WTC11 (cell line): Measurements from ENCODE around the gene ZMYM5. TPM values are rescaled to one million over a fixed set of nuclear protein-coding genes. Genes with fewer than 3 reads are reported as not detected.
"Not testable (repeated sequence)": the region's sequence is repeated elsewhere in the genome, so short reads cannot be mapped to it uniquely, and the experiment has no call there.

ENCODE experiments used
- ATAC-seq: fragments of 200-7000 bp; cut with Tn5 transposase; 2 replicates; pipeline ENCODE4 v1.10.0; 2021; ENCODE audit warnings: mild to moderate bottlenecking, moderate library complexity
- CTCF ChIA-PET: fragments of 300-600 bp; sonication (Branson Sonifier 250); formaldehyde crosslinking; loops from one replicate; lab custom pipeline; 2021; ENCODE audit warnings: antibody characterized with exemption; lab: Charles Lee
- POLR2A ChIA-PET: fragments of 350-600 bp; sonication (Branson Sonifier 250); formaldehyde crosslinking; loops from one replicate; lab custom pipeline; 2021; ENCODE audit warnings: antibody characterized with exemption; lab: Charles Lee
- DNase-seq: peaks from one replicate; pipeline ENCODE4 v3.0.0; 2021; ENCODE audit warnings: low spot score
- H3K27ac Mint-ChIP-seq: 2 replicates; pipeline ENCODE4 v1.8.0; 2021; ENCODE audit warnings: mixed read lengths
- H3K27me3 Mint-ChIP-seq: 2 replicates; pipeline ENCODE4 v1.8.0; 2021; ENCODE audit warnings: low read depth, mild to moderate bottlenecking, moderate library complexity, mixed read lengths
- H3K36me3 Mint-ChIP-seq: 2 replicates; pipeline ENCODE4 v1.8.0; 2021; ENCODE audit warnings: mixed read lengths
- H3K4me1 Mint-ChIP-seq: 2 replicates; pipeline ENCODE4 v1.8.0; 2022; ENCODE audit warnings: mixed read lengths
- H3K4me3 Mint-ChIP-seq: 2 replicates; pipeline ENCODE4 v1.8.0; 2021; ENCODE audit warnings: mild to moderate bottlenecking, moderate library complexity, mixed read lengths
- H3K9me3 Mint-ChIP-seq: 2 replicates; pipeline ENCODE4 v1.8.0; 2021; ENCODE audit warnings: mixed read lengths
- ATF1 ChIP-seq: sonication (generic); formaldehyde crosslinking; IDR thresholded peaks from 2 replicates; pipeline ENCODE4 v1.8.1; 2023; ENCODE audit warnings: mild to moderate bottlenecking, moderate library complexity, missing genetic modification reagents
- CREM ChIP-seq: sonication (generic); formaldehyde crosslinking; IDR thresholded peaks from 2 replicates; pipeline ENCODE4 v1.8.1; 2022; ENCODE audit warnings: mild to moderate bottlenecking, missing genetic modification reagents, moderate library complexity
- ERG ChIP-seq: fragments of 250-450 bp; sonication (Bioruptor Pico); IDR thresholded peaks from 2 replicates; pipeline ENCODE4 v1.8.0; 2021; ENCODE audit warnings: mild to moderate bottlenecking
- FOXK1 ChIP-seq: sonication (generic); formaldehyde crosslinking; IDR thresholded peaks from 2 replicates; pipeline ENCODE4 v1.8.0; 2022; ENCODE audit warnings: mild to moderate bottlenecking, moderate library complexity, missing genetic modification reagents
- FOXP1 ChIP-seq: sonication (generic); formaldehyde crosslinking; IDR thresholded peaks from 2 replicates; pipeline ENCODE4 v1.8.0; 2022; ENCODE audit warnings: missing genetic modification reagents, mild to moderate bottlenecking, moderate library complexity, borderline replicate concordance
- HMGA2 ChIP-seq: fragments of 250-450 bp; sonication (Bioruptor Pico); IDR thresholded peaks from 2 replicates; pipeline ENCODE4 v1.4.0; 2021; ENCODE audit warnings: mild to moderate bottlenecking, moderate library complexity
- IRF1 ChIP-seq: sonication (generic); formaldehyde crosslinking; IDR thresholded peaks from 2 replicates; pipeline ENCODE4 v1.8.0; 2023; ENCODE audit warnings: missing genetic modification reagents
- MXD4 ChIP-seq: fragments of 250-450 bp; sonication (Bioruptor Pico); IDR thresholded peaks from 2 replicates; pipeline ENCODE4 v1.8.0; 2021; ENCODE audit warnings: mild to moderate bottlenecking, moderate library complexity, borderline replicate concordance
- NFE2L1 ChIP-seq: sonication (generic); formaldehyde crosslinking; IDR thresholded peaks from 2 replicates; pipeline ENCODE4 v1.8.1; 2023; ENCODE audit warnings: missing genetic modification reagents
- NFYB ChIP-seq: sonication (generic); formaldehyde crosslinking; conservative IDR thresholded peaks from 2 replicates; pipeline ENCODE4 v1.8.0; 2022; ENCODE audit warnings: low read depth, missing genetic modification reagents
- OVOL2 ChIP-seq: fragments of 250-450 bp; sonication (Bioruptor Pico); IDR thresholded peaks from 2 replicates; pipeline ENCODE4 v1.9.0; 2021; ENCODE audit warnings: mild to moderate bottlenecking, borderline replicate concordance
- RELA ChIP-seq: sonication (generic); formaldehyde crosslinking; IDR thresholded peaks from 2 replicates; pipeline ENCODE4 v1.8.1; 2022; ENCODE audit warnings: missing genetic modification reagents, mild to moderate bottlenecking, borderline replicate concordance
- TCF7 ChIP-seq: sonication (generic); formaldehyde crosslinking; IDR thresholded peaks from 2 replicates; pipeline ENCODE4 v1.8.0; 2022; ENCODE audit warnings: mild to moderate bottlenecking, low read depth, missing genetic modification reagents, moderate library complexity
- total RNA-seq: library from RNA; stranded (reverse); gene quantifications from 3 replicates; pipeline ENCODE4 v1.2.3, GENCODE V29; 2021
- TF ChIP-seq, protein P1 (sequence below): sonication (generic); formaldehyde crosslinking; IDR thresholded peaks from 2 replicates; pipeline ENCODE4 v1.8.1; 2022; ENCODE audit warnings: mild to moderate bottlenecking, moderate library complexity, missing genetic modification reagents
- TF ChIP-seq, protein P2 (sequence below): sonication (generic); formaldehyde crosslinking; IDR thresholded peaks from 2 replicates; pipeline ENCODE4 v1.8.1; 2023; ENCODE audit warnings: mild to moderate bottlenecking, missing genetic modification reagents, borderline replicate concordance

ZMYM5 gene
- total RNA-seq, 1 experiment from 2014 or later: 10.3 TPM

DNA sequence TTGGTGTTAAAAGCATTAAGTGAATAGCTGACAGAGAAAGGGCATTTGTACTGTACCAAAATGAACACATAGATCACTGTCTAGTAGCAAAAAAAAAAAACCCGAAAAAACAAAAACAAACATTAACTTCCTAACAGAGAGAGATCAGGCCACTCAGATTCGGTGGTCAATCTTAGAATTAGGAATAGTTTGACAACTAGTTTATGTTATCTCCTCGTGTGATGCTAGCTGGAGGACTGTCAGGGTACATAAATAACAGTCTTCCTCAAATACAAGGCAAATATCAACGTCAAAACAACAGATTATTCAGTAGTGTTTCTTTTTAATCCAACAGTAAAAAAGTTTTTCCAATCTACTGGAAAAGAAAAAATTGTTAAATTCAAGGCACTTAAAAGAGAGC is 1.7 kb downstream of the ZMYM5 start:
- ChIA-PET POLR2A (no interaction called here), CTCF (interaction anchor here (1.3 to 1.6 kb wide), 2 partner anchors 66 to 228 kb away, joined by 3 read pairs; partner anchors contain the start of gene MPHOSPH8)
- no peak for DNase-seq
- peak overlapping the region; percentile 96 for H3K4me3 Mint-ChIP-seq
- H3K27ac Mint-ChIP-seq: peak overlapping the region; percentile 43; the same call in 1 of the 2 replicates
- peaks cover 5% of the 10 kb centered on the region for H3K9me3 Mint-ChIP-seq
- H3K36me3 Mint-ChIP-seq: peaks cover 19% of the 10 kb centered on the region
- H3K4me1 Mint-ChIP-seq: peaks cover 24% of the 10 kb centered on the region
- no peak for ATAC-seq
- H3K27me3 Mint-ChIP-seq: no peaks in the 10 kb centered on the region; the same call in 1 of the 2 replicates
- TF ChIP-seq HMGA2 (CRISPR knock-in tag) (no peak), RELA (CRISPR knock-in tag) (no peak), FOXP1 (CRISPR knock-in tag) (no peak), TCF7 (no peak), OVOL2 (no peak), CREM (no peak)
- TF ChIP-seq, protein P1, sequence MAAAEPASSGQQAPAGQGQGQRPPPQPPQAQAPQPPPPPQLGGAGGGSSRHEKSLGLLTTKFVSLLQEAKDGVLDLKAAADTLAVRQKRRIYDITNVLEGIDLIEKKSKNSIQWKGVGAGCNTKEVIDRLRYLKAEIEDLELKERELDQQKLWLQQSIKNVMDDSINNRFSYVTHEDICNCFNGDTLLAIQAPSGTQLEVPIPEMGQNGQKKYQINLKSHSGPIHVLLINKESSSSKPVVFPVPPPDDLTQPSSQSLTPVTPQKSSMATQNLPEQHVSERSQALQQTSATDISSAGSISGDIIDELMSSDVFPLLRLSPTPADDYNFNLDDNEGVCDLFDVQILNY: no peak
- TF ChIP-seq, protein P2, sequence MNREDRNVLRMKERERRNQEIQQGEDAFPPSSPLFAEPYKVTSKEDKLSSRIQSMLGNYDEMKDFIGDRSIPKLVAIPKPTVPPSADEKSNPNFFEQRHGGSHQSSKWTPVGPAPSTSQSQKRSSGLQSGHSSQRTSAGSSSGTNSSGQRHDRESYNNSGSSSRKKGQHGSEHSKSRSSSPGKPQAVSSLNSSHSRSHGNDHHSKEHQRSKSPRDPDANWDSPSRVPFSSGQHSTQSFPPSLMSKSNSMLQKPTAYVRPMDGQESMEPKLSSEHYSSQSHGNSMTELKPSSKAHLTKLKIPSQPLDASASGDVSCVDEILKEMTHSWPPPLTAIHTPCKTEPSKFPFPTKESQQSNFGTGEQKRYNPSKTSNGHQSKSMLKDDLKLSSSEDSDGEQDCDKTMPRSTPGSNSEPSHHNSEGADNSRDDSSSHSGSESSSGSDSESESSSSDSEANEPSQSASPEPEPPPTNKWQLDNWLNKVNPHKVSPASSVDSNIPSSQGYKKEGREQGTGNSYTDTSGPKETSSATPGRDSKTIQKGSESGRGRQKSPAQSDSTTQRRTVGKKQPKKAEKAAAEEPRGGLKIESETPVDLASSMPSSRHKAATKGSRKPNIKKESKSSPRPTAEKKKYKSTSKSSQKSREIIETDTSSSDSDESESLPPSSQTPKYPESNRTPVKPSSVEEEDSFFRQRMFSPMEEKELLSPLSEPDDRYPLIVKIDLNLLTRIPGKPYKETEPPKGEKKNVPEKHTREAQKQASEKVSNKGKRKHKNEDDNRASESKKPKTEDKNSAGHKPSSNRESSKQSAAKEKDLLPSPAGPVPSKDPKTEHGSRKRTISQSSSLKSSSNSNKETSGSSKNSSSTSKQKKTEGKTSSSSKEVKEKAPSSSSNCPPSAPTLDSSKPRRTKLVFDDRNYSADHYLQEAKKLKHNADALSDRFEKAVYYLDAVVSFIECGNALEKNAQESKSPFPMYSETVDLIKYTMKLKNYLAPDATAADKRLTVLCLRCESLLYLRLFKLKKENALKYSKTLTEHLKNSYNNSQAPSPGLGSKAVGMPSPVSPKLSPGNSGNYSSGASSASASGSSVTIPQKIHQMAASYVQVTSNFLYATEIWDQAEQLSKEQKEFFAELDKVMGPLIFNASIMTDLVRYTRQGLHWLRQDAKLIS: no peak

DNA sequence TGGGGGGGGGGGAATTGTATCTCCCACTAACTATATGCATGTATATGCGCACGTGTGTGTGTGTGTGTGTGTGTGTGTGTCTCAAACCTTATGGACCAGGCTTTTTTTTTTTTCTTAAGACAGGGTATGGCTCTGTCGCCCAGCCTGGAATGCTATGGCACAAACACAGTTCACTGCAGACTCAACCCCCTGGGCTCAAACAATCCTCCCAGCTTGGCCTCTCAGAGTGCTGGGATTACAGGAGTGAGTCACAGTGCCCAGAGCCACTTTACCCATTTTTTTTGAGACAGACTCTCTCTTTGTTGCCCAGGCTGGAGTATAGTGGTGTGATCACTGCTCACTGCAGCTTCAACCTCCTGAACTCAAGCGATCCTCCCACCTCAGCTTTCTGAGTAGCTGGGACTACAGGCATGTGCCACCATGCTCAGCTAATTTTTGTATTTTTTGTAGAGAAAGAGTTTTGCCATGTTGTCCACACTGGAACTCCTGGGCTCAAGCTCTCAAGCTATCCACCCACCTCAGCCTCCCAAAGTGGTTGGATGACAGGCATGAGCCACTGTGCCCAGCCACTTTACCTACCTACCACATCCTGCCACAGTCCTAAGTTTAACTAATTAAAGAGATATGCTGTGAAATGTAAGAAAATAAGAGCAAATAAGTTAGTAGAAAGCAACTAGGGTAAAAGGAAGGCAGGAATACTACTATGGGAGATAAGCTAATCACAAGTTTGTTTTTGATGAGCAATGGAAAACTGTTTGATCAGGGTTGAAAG is 2.4 kb downstream of the ZMYM5 start:
- ChIA-PET CTCF (interaction anchor here (1.3 to 1.6 kb wide), 2 partner anchors 66 to 228 kb away, joined by 3 read pairs; partner anchors contain the start of gene MPHOSPH8), POLR2A (interaction anchor here (0.6 kb wide), 2 partner anchors 62 to 85 kb away, joined by 3 to 8 read pairs; no protein-coding TSS in a partner anchor)
- Mint-ChIP-seq H3K4me1 (peaks cover 24% of the 10 kb centered on the region), H3K4me3 (peak overlapping the region; percentile 96), H3K27me3 (no peaks in the 10 kb centered on the region; the same call in 1 of the 2 replicates), H3K36me3 (peaks cover 19% of the 10 kb centered on the region), H3K9me3 (peaks cover 5% of the 10 kb centered on the region), H3K27ac (peak overlapping the region; percentile 36; the same call in 1 of the 2 replicates)
- TF ChIP-seq MXD4 (CRISPR knock-in tag) (no peak), NFYB (CRISPR knock-in tag) (no peak), ATF1 (CRISPR knock-in tag) (no peak), IRF1 (CRISPR knock-in tag) (no peak), FOXK1 (CRISPR knock-in tag) (no peak), ERG (CRISPR knock-in tag) (no peak), NFE2L1 (CRISPR knock-in tag) (no peak)
- DNase-seq: no peak
- ATAC-seq: no peak

GRCh38 chr13:19857637-19858036 is 5.8 kb downstream of the ZMYM5 start:
- ATAC-seq, H3K4me3 Mint-ChIP-seq, CTCF ChIA-PET: not testable (repeated sequence)

More at GRCh38 chr13:19857637-19858036, 5.8 kb downstream of the ZMYM5 start:
- Mint-ChIP-seq H3K36me3 (peaks cover 19% of the 10 kb centered on the region), H3K4me1 (peaks cover 14% of the 10 kb centered on the region)
- not testable (repeated sequence) for H3K9me3 Mint-ChIP-seq, H3K27me3 Mint-ChIP-seq, H3K27ac Mint-ChIP-seq, DNase-seq
- POLR2A ChIA-PET: interaction anchor here (0.7 kb wide), 1 partner anchor 71 kb away, joined by 3 read pairs; no protein-coding TSS in a partner anchor
